ENCODE data around the gene AHCYL2.
"Not testable (repeated sequence)": the region's sequence is repeated elsewhere in the genome, so short reads cannot be mapped to it uniquely, and the experiment has no call there.

The AHCYL2 gene

GRCh38 chr7:129209067-129209926, 15.5 kb upstream of the AHCYL2 start:
- DNase-seq (ENCODE audit: low read depth) = no peak

GRCh38 chr7:129210256-129210988, 14.4 kb upstream of the AHCYL2 start:
- DNase-seq (ENCODE audit: low read depth) = peak; percentile 40

- no peak for DNase-seq (ENCODE audit: low read depth)
These were observed 13.9 kb upstream of the AHCYL2 start for GRCh38 chr7:129210989-129211312.

GRCh38 chr7:129212126-129212525, 12.7 kb upstream of the AHCYL2 start:
- no peak for DNase-seq (ENCODE audit: low read depth)

- DNase-seq (ENCODE audit: low read depth) = no peak
These were observed 12.2 kb upstream of the AHCYL2 start for GRCh38 chr7:129212596-129212995.

- DNase-seq (ENCODE audit: low read depth) = no peak
These were observed 11.0 kb upstream of the AHCYL2 start for GRCh38 chr7:129213828-129214227.

GRCh38 chr7:129215691-129216090, 9.1 kb upstream of the AHCYL2 start:
- not testable (repeated sequence) for DNase-seq (ENCODE audit: low read depth)

GRCh38 chr7:129216101-129216715, 8.6 kb upstream of the AHCYL2 start:
- DNase-seq (ENCODE audit: low read depth) = not testable (repeated sequence)

- DNase-seq (ENCODE audit: low read depth) = not testable (repeated sequence)
These were observed 7.9 kb upstream of the AHCYL2 start for GRCh38 chr7:129216821-129217416.

GRCh38 chr7:129218514-129219062, 6.2 kb upstream of the AHCYL2 start:
- DNase-seq (ENCODE audit: low read depth) = peak; percentile 41

GRCh38 chr7:129219166-129219565, 5.7 kb upstream of the AHCYL2 start:
- DNase-seq (ENCODE audit: low read depth) = not testable (repeated sequence)

- DNase-seq (ENCODE audit: low read depth) = no peak
These were observed 2.8 kb upstream of the AHCYL2 start for GRCh38 chr7:129222064-129222463.

GRCh38 chr7:129225206-129225930, 538 bp downstream of the AHCYL2 start:
- DNase-seq (ENCODE audit: low read depth) = no peak

- DNase-seq (ENCODE audit: low read depth) = no peak
These were observed 1.2 kb downstream of the AHCYL2 start for GRCh38 chr7:129225931-129226572.

- DNase-seq (ENCODE audit: low read depth) = no peak
These were observed 3.1 kb downstream of the AHCYL2 start for GRCh38 chr7:129227646-129228578.

GRCh38 chr7:129228633-129229032, 3.8 kb downstream of the AHCYL2 start:
- no peak for DNase-seq (ENCODE audit: low read depth)

GRCh38 chr7:129231666-129232065, 6.8 kb downstream of the AHCYL2 start:
- DNase-seq (ENCODE audit: low read depth) = no peak

- no peak for DNase-seq (ENCODE audit: low read depth)
These were observed 13.7 kb downstream of the AHCYL2 start for GRCh38 chr7:129238546-129238945.

GRCh38 chr7:129240119-129240820, 15.4 kb downstream of the AHCYL2 start:
- no peak for DNase-seq (ENCODE audit: low read depth)
